Common myeloid progenitor, CD34-positive (primary cell): Measurements from ENCODE around the gene HOATZ.

Source experiments
- CTCF ChIA-PET: fragments of 350-600 bp; sonication (Branson Sonifier 250); formaldehyde crosslinking; loops from one replicate; lab custom pipeline; 2021; ENCODE audit warnings: antibody characterized with exemption; lab: Charles Lee
- POLR2A ChIA-PET: fragments of 350-600 bp; sonication (Branson Sonifier 250); formaldehyde crosslinking; loops from one replicate; lab custom pipeline; 2021; ENCODE audit warnings: antibody characterized with exemption; lab: Charles Lee
- DNase-seq, 3 donors: peaks; one replicate each; pipeline versions ENCODE4 v3.0.0 to v3.0.0-alpha.2; 2013
- H3K27ac ChIP-seq, 2 experiments: 1 replicate in 1 of 2; 2 replicates in 1 of 2; pipeline ENCODE4 v1.7.0; 2013; ENCODE audit warnings: inconsistent platforms in 2 of 2, low read length in 2 of 2, mild to moderate bottlenecking in 2 of 2, low read depth in 1 of 2, moderate library complexity in 1 of 2; ENCODE audit not compliant: severe bottlenecking in 2 of 2, insufficient read depth in 1 of 2, poor library complexity in 1 of 2
- H3K27me3 ChIP-seq, 5 experiments: replicated peaks in 2 of 5; 1 replicate in 3 of 5; 2 replicates in 2 of 5; pipeline versions ENCODE4 v1.6.1 to v1.7.0; 2013; ENCODE audit warnings: low read length in 4 of 5, mild to moderate bottlenecking in 2 of 5, moderate library complexity in 2 of 5, inconsistent platforms in 1 of 5; ENCODE audit not compliant: insufficient read depth in 5 of 5, control insufficient read depth in 4 of 5
- H3K36me3 ChIP-seq, 4 experiments: 1 replicate in 2 of 4; 2 replicates in 2 of 4; pipeline versions ENCODE4 v1.6.1 to v1.7.0; 2013; ENCODE audit warnings: low read length in 3 of 4, control low read depth in 1 of 4, mild to moderate bottlenecking in 1 of 4; ENCODE audit not compliant: control insufficient read depth in 4 of 4, insufficient read depth in 4 of 4
- H3K4me1 ChIP-seq, 4 experiments: 1 replicate in 3 of 4; 2 replicates in 1 of 4; pipeline versions ENCODE4 v1.6.1 to v1.7.1; 2013; ENCODE audit warnings: low read length in 3 of 4, mild to moderate bottlenecking in 3 of 4, control low read depth in 1 of 4, inconsistent platforms in 1 of 4, moderate library complexity in 1 of 4; ENCODE audit not compliant: control insufficient read depth in 4 of 4, insufficient read depth in 4 of 4; ENCODE audit errors: control extremely low read depth in 1 of 4
- H3K4me3 ChIP-seq, 7 experiments: 1 replicate in 4 of 7; 2 replicates in 3 of 7; pipeline versions ENCODE4 v1.5.1 to v1.7.0; 2013; ENCODE audit warnings: mild to moderate bottlenecking in 7 of 7, low read length in 6 of 7, moderate library complexity in 6 of 7, inconsistent platforms in 2 of 7, low read depth in 2 of 7, control low read depth in 1 of 7; ENCODE audit not compliant: insufficient read depth in 4 of 7, control insufficient read depth in 1 of 7; ENCODE audit errors: extremely low read depth in 1 of 7
- H3K9me3 ChIP-seq, 5 experiments: 1 replicate in 4 of 5; 2 replicates in 1 of 5; pipeline versions ENCODE4 v1.6.1 to v1.7.1; 2013; ENCODE audit warnings: low read length in 4 of 5, mild to moderate bottlenecking in 2 of 5, inconsistent platforms in 1 of 5, low read depth in 1 of 5, moderate library complexity in 1 of 5; ENCODE audit not compliant: control insufficient read depth in 4 of 5, insufficient read depth in 2 of 5; ENCODE audit errors: control extremely low read depth in 1 of 5
- whole genome bisulfite sequencing: methylation state at CpG from one replicate; pipeline ENCODE4 v1.1.5; 2013; ENCODE audit not compliant: insufficient coverage; 5-methylcytosine and 5-hydroxymethylcytosine counted together

HOATZ gene

DNA sequence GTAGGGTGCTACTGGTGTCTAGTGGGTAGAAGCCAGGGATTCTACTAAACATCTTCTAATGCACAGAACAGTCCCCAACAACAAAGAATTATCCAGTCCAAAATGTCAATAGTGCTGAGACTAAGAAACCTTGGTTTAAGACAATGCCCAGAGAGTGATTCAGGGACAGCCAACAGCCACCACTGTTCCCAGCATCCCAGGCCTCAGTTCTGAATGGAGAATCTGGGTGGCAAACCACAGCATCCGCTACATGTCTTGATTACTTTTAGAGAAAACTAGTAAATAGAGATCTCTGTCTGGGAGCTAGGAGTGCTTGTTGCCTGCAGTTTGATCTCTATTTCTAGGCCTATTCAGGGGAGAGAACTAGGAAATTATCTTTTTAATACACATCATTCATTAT lies 66.8 kb downstream of the HOATZ start:
- Histone ChIP-seq H3K27me3 (no peaks in the 10 kb centered on the region), H3K4me3 (no peak overlapping the region), H3K36me3 (no peaks in the 10 kb centered on the region), H3K27ac (peak overlapping the region in 1 of 2 experiments; percentile 15), H3K9me3 (no peaks in the 10 kb centered on the region), H3K4me1 (peaks cover 18 to 43% (median 26%) of the 10 kb centered on the region in 4 experiments)
- WGBS, result 100% methylated on average over 1 of the region's 1 CpG
- no peak for DNase-seq
- ChIA-PET CTCF (interaction anchor here (1.4 to 3.1 kb wide), 3 partner anchors 15 to 196 kb away, joined by 6 to 10 read pairs (median 7); no protein-coding TSS in a partner anchor), POLR2A (no interaction called here)

DNA sequence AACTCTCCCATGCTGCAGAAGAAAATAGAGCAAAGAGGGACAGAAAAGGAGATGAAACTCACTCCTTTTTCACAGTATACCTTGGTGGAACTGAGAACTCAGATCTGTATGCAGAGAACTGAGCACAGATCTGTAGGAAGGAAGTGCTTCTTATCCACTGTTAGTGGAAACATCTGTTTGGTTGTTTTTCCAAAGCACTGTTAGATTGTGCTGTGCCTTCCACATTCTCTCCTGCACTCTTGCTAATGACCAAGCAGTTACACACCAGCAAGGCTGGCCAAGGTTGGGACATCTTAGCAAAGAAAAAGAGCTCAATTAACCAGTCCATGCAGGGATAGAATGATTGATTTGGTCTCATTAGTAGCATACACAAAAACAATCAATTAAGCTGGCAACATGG lies 67.6 kb downstream of the HOATZ start:
- no peaks in the 10 kb centered on the region for H3K9me3 ChIP-seq
- no peaks in the 10 kb centered on the region for H3K27me3 ChIP-seq
- POLR2A ChIA-PET, result interaction anchor here (0.7 kb wide), 1 partner anchor 185 kb away, joined by 3 read pairs; no protein-coding TSS in a partner anchor
- peak in 2 of 3 donors; percentile 73 to 85 for DNase-seq
- H3K36me3 ChIP-seq, result no peaks in the 10 kb centered on the region
- H3K4me3 ChIP-seq, result peak overlapping the region in 2 of 7 experiments; percentile 11 to 31
- CTCF ChIA-PET, result interaction anchor here (1.4 to 3.1 kb wide), 3 partner anchors 15 to 195 kb away, joined by 6 to 10 read pairs (median 7); no protein-coding TSS in a partner anchor
- H3K27ac ChIP-seq, result peak overlapping the region; percentile 15 to 16
- H3K4me1 ChIP-seq, result peaks cover 18 to 43% (median 26%) of the 10 kb centered on the region in 4 experiments

DNA sequence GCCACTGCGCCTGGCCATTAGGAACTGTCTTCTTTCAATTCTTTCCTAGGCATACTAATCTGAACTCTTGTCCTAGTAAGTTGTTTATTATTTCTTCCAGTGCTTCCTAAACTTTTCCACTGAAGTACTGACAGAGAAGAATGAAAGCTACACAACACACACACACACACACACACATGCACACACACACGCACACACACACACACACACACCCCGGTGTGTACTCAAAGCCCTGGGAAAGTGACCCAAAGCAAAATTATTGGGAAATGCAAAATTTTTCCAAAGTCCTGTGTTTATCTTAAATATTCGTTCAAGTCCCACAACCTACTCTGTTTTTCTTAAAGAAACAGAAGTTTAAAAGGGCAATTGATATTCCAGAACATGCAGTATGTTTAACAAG lies 68.3 kb downstream of the HOATZ start:
- no peaks in the 10 kb centered on the region for H3K9me3 ChIP-seq
- no peaks in the 10 kb centered on the region for H3K36me3 ChIP-seq
- POLR2A ChIA-PET, result interaction anchor here (0.7 kb wide), 1 partner anchor 184 kb away, joined by 3 read pairs; no protein-coding TSS in a partner anchor
- H3K27ac ChIP-seq, result peak overlapping the region; percentile 16 to 49
- H3K4me1 ChIP-seq, result peaks cover 18 to 42% (median 26%) of the 10 kb centered on the region in 4 experiments
- WGBS, result 67% methylated on average over 1 of the region's 4 CpGs
- no peaks in the 10 kb centered on the region for H3K27me3 ChIP-seq
- no peak for DNase-seq
- no peak overlapping the region for H3K4me3 ChIP-seq
- CTCF ChIA-PET, result interaction anchor here (1.4 to 3.1 kb wide), 4 partner anchors 14 to 259 kb away, joined by 3 to 10 read pairs (median 6); no protein-coding TSS in a partner anchor

DNA sequence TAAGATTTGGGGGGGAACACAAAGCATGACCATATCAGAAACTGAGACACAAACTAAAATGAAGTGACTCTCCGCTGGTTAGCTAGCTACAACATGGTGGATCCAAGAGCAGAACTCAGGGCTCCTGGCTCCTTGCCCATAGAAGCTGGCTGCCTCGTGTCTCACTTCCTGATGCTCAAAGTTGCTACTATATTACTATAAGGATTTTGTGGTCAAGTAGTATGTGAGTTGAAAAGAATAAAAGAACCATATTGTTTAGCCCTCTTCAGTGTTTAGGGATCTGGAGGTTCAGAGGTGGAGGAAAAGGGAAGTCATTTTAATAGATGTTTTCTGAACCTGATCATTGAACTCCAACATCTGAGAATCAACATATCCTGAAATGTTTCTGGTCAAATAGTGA lies 70.8 kb downstream of the HOATZ start:
- peak in 2 of 3 donors; percentile 73 to 74 for DNase-seq
- POLR2A ChIA-PET, result no interaction called here
- Histone ChIP-seq H3K27ac (no peak overlapping the region), H3K9me3 (no peaks in the 10 kb centered on the region), H3K36me3 (no peaks in the 10 kb centered on the region), H3K27me3 (no peaks in the 10 kb centered on the region), H3K4me3 (no peak overlapping the region), H3K4me1 (peaks cover 18 to 36% (median 26%) of the 10 kb centered on the region in 4 experiments)
- 89% methylated on average over 1 of the region's 2 CpGs for WGBS
- CTCF ChIA-PET, result interaction anchor here (0.9 to 3.4 kb wide), 8 partner anchors 13 to 256 kb away, joined by 3 to 19 read pairs (median 4); no protein-coding TSS in a partner anchor

DNA sequence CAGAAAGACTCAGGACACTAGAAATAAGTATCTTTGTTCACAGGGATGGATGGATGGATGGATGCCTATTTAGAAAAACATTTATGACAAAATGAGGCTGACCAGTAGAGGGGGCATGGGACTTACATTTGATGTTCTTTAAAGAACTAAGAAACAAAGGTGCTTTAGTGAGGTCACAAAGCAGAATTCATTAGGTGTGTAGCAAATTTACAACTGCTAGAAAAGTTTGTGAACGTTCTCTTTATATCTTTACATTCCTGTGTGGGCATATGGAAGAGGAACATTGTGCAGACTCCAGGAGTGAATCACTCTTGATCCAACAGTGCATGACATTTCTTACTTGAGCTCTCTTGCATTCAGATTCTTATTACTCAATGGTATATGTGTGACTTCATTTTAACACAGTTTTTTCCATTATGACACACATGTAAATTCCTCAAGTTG lies 71.8 kb downstream of the HOATZ start:
- WGBS, result 60% methylated on average over 1 of the region's 1 CpG
- H3K4me3 ChIP-seq, result no peak overlapping the region

More for the DNA sequence above, 71.8 kb downstream of the HOATZ start:
- CTCF ChIA-PET, result interaction anchor here (0.5 to 3.4 kb wide), 19 partner anchors 9 to 401 kb away, joined by 3 to 19 read pairs (median 5); partner anchors contain the start of gene SIK2
- POLR2A ChIA-PET, result no interaction called here
- Histone ChIP-seq H3K9me3 (no peaks in the 10 kb centered on the region), H3K27ac (no peak overlapping the region), H3K27me3 (no peaks in the 10 kb centered on the region), H3K4me1 (peaks cover 17 to 35% (median 23%) of the 10 kb centered on the region in 4 experiments), H3K36me3 (no peaks in the 10 kb centered on the region)
- peak; percentile 63 to 82 (median 74) for DNase-seq
